ENCODE results near the gene MORN1. TPM values are rescaled to one million over a fixed set of nuclear protein-coding genes. Genes with fewer than 3 reads are reported as not detected.

The MORN1 gene
- total and polyA plus RNA-seq, 9 of the 15 experiments (the other 6 are each of a cell fraction or from before 2014, with no cell fraction given), result 0.24 to 9.3 (median 4.2) TPM

GRCh38 chr1:2326524-2326923, 64.8 kb downstream of the MORN1 start:
- BruUV-seq (replicated peaks), result no TSS peak
- in situ Hi-C loops (cut with MboI), result no loop called here
- H3K79me2 ChIP-seq (ENCODE audit: control insufficient read depth, insufficient read depth, low read length), result no peaks in the 10 kb centered on the region
- POLR2A ChIA-PET, result interaction anchor here (0.7 kb wide), 1 partner anchor 349 kb away, joined by 3 read pairs; no protein-coding TSS in a partner anchor
- H3K4me2 ChIP-seq (ENCODE audit: insufficient read depth, low read length), result no peak overlapping the region
- no peak overlapping the region for H2AFZ ChIP-seq (ENCODE audit: low read depth, low read length)
- FAIRE-seq, result no peak
- no peak overlapping the region; a peak in 1 of 4 replicates for H3K9ac ChIP-seq (ENCODE audit: insufficient read depth in 1 of 2, low read depth in 2 of 2, low read length in 2 of 2)
- peaks cover 12% of the 10 kb centered on the region; the same call in 1 of the 2 replicates for H4K20me1 ChIP-seq (replicated peaks; ENCODE audit: control insufficient read depth, insufficient read depth, low read length)
- no peak overlapping the region for H3K4me3 ChIP-seq
- no peaks in the 10 kb centered on the region for H3K9me1 ChIP-seq (ENCODE audit: control insufficient read depth, insufficient read depth, low read length)
- no peaks in the 10 kb centered on the region for H3K9me3 ChIP-seq (replicated peaks; ENCODE audit: control insufficient read depth, insufficient read depth, low read depth, low read length)
- intact Hi-C loops (cut with micrococcal nuclease), result no loop called here
- peaks cover 0 to 72% of the 10 kb centered on the region in 2 experiments; a peak in 2 of 5 replicates for H3K4me1 ChIP-seq (replicated peaks in 1 of 2; ENCODE audit: control insufficient read depth in 2 of 2, insufficient read depth in 2 of 2, low read length in 2 of 2)
- no peak overlapping the region for H3K27ac ChIP-seq (ENCODE audit: extremely low read depth, low read depth, low read length)
- no peak for DNase-seq (ENCODE audit: extremely low read depth in 1 of 4, low spot score in 3 of 4)
- 12% methylated on average over 18 of the region's 21 CpGs for WGBS (ENCODE audit: insufficient coverage, low coverage, missing lambda C conversion rate)
- H3K36me3 ChIP-seq (ENCODE audit: control insufficient read depth, insufficient read depth, low read length), result no peaks in the 10 kb centered on the region
- H3K27me3 ChIP-seq (ENCODE audit: control insufficient read depth in 2 of 2, insufficient read depth in 2 of 2, low read length in 2 of 2), result peaks cover 72 to 98% of the 10 kb centered on the region in 2 experiments
- ATAC-seq, result no peak
- CTCF ChIA-PET (ENCODE audit: low intra/inter-chr PET ratio), result no interaction called here
- TF ChIP-seq ZBTB2 (IDR thresholded peaks at IDR 0.05) (no peak), ZNF311 (CRISPR knock-in tag; IDR thresholded peaks at IDR 0.05) (no peak), CEBPZ (IDR thresholded peaks at IDR 0.05; ENCODE audit: borderline replicate concordance, low read depth, low read length) (no peak), ATF4 (CRISPR knock-in tag; IDR thresholded peaks at IDR 0.05) (no peak), FOXK2 (conservative IDR thresholded peaks at IDR 0.05 in 1 of 2, IDR thresholded peaks at IDR 0.05 in 1 of 2; ENCODE audit: low read depth in 2 of 2) (no peak), RHOXF2B (CRISPR knock-in tag; conservative IDR thresholded peaks at IDR 0.05) (no peak), ETV5 (CRISPR knock-in tag; IDR thresholded peaks at IDR 0.05; ENCODE audit: low read depth) (no peak), PURB (CRISPR knock-in tag; IDR thresholded peaks at IDR 0.05; ENCODE audit: low read depth) (no peak), FOXJ3 (CRISPR knock-in tag; IDR thresholded peaks at IDR 0.05) (no peak), ID3 (CRISPR knock-in tag; IDR thresholded peaks at IDR 0.05) (no peak), ID3 (tag; IDR thresholded peaks at IDR 0.05) (no peak), PRPF4 (IDR thresholded peaks at IDR 0.05; ENCODE audit: insufficient read depth, low read depth, low read length, poor library complexity, severe bottlenecking) (no peak), RBBP5 (IDR thresholded peaks at IDR 0.05; ENCODE audit: borderline replicate concordance, insufficient read depth, low read length, poor library complexity, severe bottlenecking) (no peak), ZNF778 (CRISPR knock-in tag; IDR thresholded peaks at IDR 0.05) (no peak), GTF2B (IDR thresholded peaks at IDR 0.05; ENCODE audit: extremely low read depth, insufficient read length) (no peak), HNRNPUL1 (IDR thresholded peaks at IDR 0.05; ENCODE audit: low read length) (no peak)

Measured in K562 (cell line).